OCI-LY7 (cell line): ENCODE data around the gene TRANK1. TPM values are rescaled to one million over a fixed set of nuclear protein-coding genes. Genes with fewer than 3 reads are reported as not detected.

Experiments used
- BruUV-seq: library from RNA; stranded (reverse); fragments of 400-500 nt; replicated peaks from 2 replicates; lab custom pipeline; 2021; lab: Mats Ljungman, UMichigan
- CTCF ChIA-PET: fragments of 300-600 bp; sonication (Branson Sonifier 250); formaldehyde crosslinking; loops from one replicate; lab custom pipeline; 2022; ENCODE audit warnings: antibody characterized with exemption; ENCODE audit not compliant: unreplicated experiment; lab: Charles Lee
- POLR2A ChIA-PET: fragments of 300-600 bp; sonication (Branson Sonifier 250); formaldehyde crosslinking; loops from one replicate; lab custom pipeline; 2022; ENCODE audit warnings: antibody characterized with exemption; lab: Charles Lee
- DNase-seq: peaks from one replicate; pipeline ENCODE4 v3.0.0-alpha.2; 2015; ENCODE audit warnings: low spot score
- H2AFZ ChIP-seq: fragments of 200-600 bp; sonication (generic), shearing (Covaris generic); 2 replicates; pipeline ENCODE4 v1.6.1; 2014; ENCODE audit warnings: mild to moderate bottlenecking, antibody characterized with exemption, low read length, moderate library complexity
- H3K27ac ChIP-seq: fragments of 200-600 bp; sonication (generic); 2 replicates; pipeline ENCODE4 v1.5.1; 2014; ENCODE audit warnings: mixed run types, low read depth, mild to moderate bottlenecking, moderate library complexity, low read length, inconsistent platforms; ENCODE audit not compliant: poor library complexity, severe bottlenecking
- H3K36me3 ChIP-seq: fragments of 200-600 bp; sonication (generic); 2 replicates; pipeline ENCODE4 v1.6.1; 2014; ENCODE audit warnings: mild to moderate bottlenecking, antibody characterized with exemption, low read length, moderate library complexity, mixed read lengths; ENCODE audit not compliant: insufficient read depth
- H3K4me1 ChIP-seq: fragments of 200-600 bp; sonication (generic); 2 replicates; pipeline ENCODE4 v1.5.1; 2014; ENCODE audit warnings: mild to moderate bottlenecking, low read length; ENCODE audit not compliant: insufficient read depth, poor library complexity, severe bottlenecking
- H3K4me2 ChIP-seq: fragments of 200-600 bp; sonication (generic); 2 replicates; pipeline ENCODE4 v1.6.1; 2014; ENCODE audit warnings: mild to moderate bottlenecking, low read length
- H3K4me3 ChIP-seq: fragments of 200-600 bp; sonication (generic); 2 replicates; pipeline ENCODE4 v1.5.1; 2014; ENCODE audit warnings: mild to moderate bottlenecking, low read depth, low read length; ENCODE audit not compliant: poor library complexity, severe bottlenecking
- H3K79me2 ChIP-seq: fragments of 200-600 bp; sonication (generic); 2 replicates; pipeline ENCODE4 v1.6.1; 2016; ENCODE audit warnings: low read depth, mild to moderate bottlenecking, low read length, moderate library complexity, mixed read lengths; ENCODE audit not compliant: insufficient read depth
- H3K9me2 ChIP-seq: fragments of 200-600 bp; sonication (generic); 2 replicates; pipeline ENCODE4 v1.6.1; 2016; ENCODE audit warnings: mild to moderate bottlenecking, low read length, mixed read lengths; ENCODE audit not compliant: insufficient read depth
- H3K9me3 ChIP-seq: fragments of 200-600 bp; sonication (generic); 2 replicates; pipeline ENCODE4 v1.6.1; 2014; ENCODE audit warnings: mild to moderate bottlenecking, mixed run types, low read length, mixed read lengths
- H4K20me1 ChIP-seq: fragments of 200-600 bp; sonication (generic); 2 replicates; pipeline ENCODE4 v1.6.1; 2014; ENCODE audit warnings: mild to moderate bottlenecking, antibody characterized with exemption, low read length, moderate library complexity, mixed read lengths; ENCODE audit not compliant: insufficient read depth
- CTCF ChIP-seq: fragments of 200-600 bp; sonication (generic); conservative IDR thresholded peaks from 2 replicates; pipeline ENCODE4 v1.5.1; 2014; ENCODE audit warnings: mild to moderate bottlenecking, antibody characterized with exemption, low read length, moderate library complexity, mixed read lengths
- EZH2phosphoT487 ChIP-seq: fragments of 200-600 bp; sonication (generic); IDR thresholded peaks from 2 replicates; pipeline ENCODE4 v1.6.1; 2018; ENCODE audit warnings: low read depth, borderline replicate concordance, mild to moderate bottlenecking, mixed run types, antibody characterized with exemption, low read length, moderate library complexity, mixed read lengths
- intact Hi-C: fragments of 100-400 bp; cut with micrococcal nuclease; formaldehyde crosslinking; loops from one replicate; pipeline ENCODE4 v1.10.0; 2022; ENCODE audit not compliant: unreplicated experiment
- total RNA-seq, 2 experiments: library from RNA; depleted of rRNA in 1 of 2; stranded (reverse); fragments of >200 nt in 1 of 2; shearing (Covaris generic) in 1 of 2; gene quantifications; 2 replicates each; pipeline ENCODE4 v1.2.3, GENCODE V29; 2014 to 2022

The TRANK1 gene
- total RNA-seq, 2 experiments from 2014 or later: 34.9 to 57.1 TPM

- CTCF ChIA-PET: no interaction called here
- no peak overlapping the region for H3K27ac ChIP-seq
- DNase-seq: no peak
- H3K4me2 ChIP-seq: no peak overlapping the region
- BruUV-seq: no TSS peak
- no peaks in the 10 kb centered on the region for H4K20me1 ChIP-seq
- intact Hi-C loops: no loop called here
- POLR2A ChIA-PET: interaction anchor here (0.6 to 1.0 kb wide), 3 partner anchors 9 to 1098 kb away, joined by 3 to 4 read pairs (median 4); no protein-coding TSS in a partner anchor
- TF ChIP-seq EZH2phosphoT487 (no peak), CTCF (no peak)
- H3K9me3 ChIP-seq: no peaks in the 10 kb centered on the region
- H3K36me3 ChIP-seq: peaks cover 59% of the 10 kb centered on the region
- H2AFZ ChIP-seq: no peak overlapping the region
- H3K9me2 ChIP-seq: no peaks in the 10 kb centered on the region
- H3K79me2 ChIP-seq: no peaks in the 10 kb centered on the region
- no peaks in the 10 kb centered on the region for H3K4me1 ChIP-seq
- no peak overlapping the region for H3K4me3 ChIP-seq
Measured at GRCh38 chr3:36827133-36827532, 117.7 kb downstream of the TRANK1 start.

- intact Hi-C loops: no loop called here
- CTCF ChIA-PET: no interaction called here
- TF ChIP-seq CTCF (no peak), EZH2phosphoT487 (no peak)
Measured at GRCh38 chr3:36826240-36826639, 118.6 kb downstream of the TRANK1 start.

GRCh38 chr3:36824443-36824842 is 120.4 kb downstream of the TRANK1 start:
- Histone ChIP-seq H3K9me3 (no peaks in the 10 kb centered on the region), H3K79me2 (no peaks in the 10 kb centered on the region), H3K9me2 (no peaks in the 10 kb centered on the region), H3K4me3 (no peak overlapping the region), H3K4me1 (no peaks in the 10 kb centered on the region), H3K27ac (no peak overlapping the region), H2AFZ (no peak overlapping the region), H3K36me3 (peaks cover 36% of the 10 kb centered on the region), H3K4me2 (no peak overlapping the region), H4K20me1 (no peaks in the 10 kb centered on the region)
- no TSS peak for BruUV-seq
- no peak for TF ChIP-seq CTCF
- TF ChIP-seq EZH2phosphoT487: no peak
- ChIA-PET POLR2A (interaction anchor here (0.6 to 1.3 kb wide), 5 partner anchors 12 to 308 kb away, joined by 3 to 5 read pairs (median 3); no protein-coding TSS in a partner anchor), CTCF (no interaction called here)
- DNase-seq: no peak
- intact Hi-C loops: no loop called here

More at GRCh38 chr3:36826240-36826639, 118.6 kb downstream of the TRANK1 start:
- no peak for DNase-seq
- POLR2A ChIA-PET: interaction anchor here (0.6 to 1.0 kb wide), 2 partner anchors 8 to 1097 kb away, joined by 3 to 4 read pairs; no protein-coding TSS in a partner anchor
- Histone ChIP-seq H3K4me3 (no peak overlapping the region), H3K9me3 (no peaks in the 10 kb centered on the region), H3K9me2 (no peaks in the 10 kb centered on the region), H4K20me1 (no peaks in the 10 kb centered on the region), H3K4me2 (no peak overlapping the region), H3K79me2 (no peaks in the 10 kb centered on the region), H3K4me1 (no peaks in the 10 kb centered on the region), H3K27ac (no peak overlapping the region), H3K36me3 (peaks cover 50% of the 10 kb centered on the region), H2AFZ (no peak overlapping the region)
- BruUV-seq: no TSS peak
